ENCODE results near the gene FAM118B. TPM values are rescaled to one million over a fixed set of nuclear protein-coding genes. Genes with fewer than 3 reads are reported as not detected.

Gene FAM118B
- total RNA-seq, 3 donors from 2014 or later = 14.4 to 19.0 (median 18.7) TPM

DNA sequence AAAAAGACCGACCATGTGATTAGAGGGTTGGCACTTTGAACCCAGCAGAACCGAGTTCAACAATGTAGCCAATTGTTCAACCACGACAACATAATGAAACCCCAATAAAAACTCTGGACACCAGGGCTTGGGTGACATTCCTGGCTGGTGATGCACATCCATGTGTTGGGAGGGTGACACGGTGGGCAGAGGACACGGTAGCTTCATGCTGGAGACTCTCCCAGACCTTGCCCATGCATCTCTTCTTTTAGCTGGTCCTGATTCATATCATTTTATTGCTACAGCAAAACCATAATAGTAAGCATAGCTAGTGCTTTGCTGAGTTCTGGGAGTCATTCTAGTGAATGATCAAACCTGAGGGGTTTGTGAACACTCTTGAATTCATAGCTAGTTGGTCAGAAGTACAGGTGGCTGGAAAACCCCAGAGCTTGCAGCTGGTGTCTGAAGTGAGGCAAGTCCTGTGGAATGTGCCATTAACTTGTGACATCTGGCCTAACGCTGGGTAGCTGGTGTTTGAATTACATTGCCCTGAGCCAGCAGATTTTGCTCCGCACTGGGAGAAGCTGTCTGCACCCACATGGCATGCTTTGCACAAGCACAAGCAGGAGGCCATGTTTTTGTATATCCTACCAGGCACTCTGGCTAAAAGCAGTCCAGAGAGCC lies 14.2 kb upstream of the FAM118B start:
- H3K9me3 ChIP-seq = peaks cover 0 to 6% of the 10 kb centered on the region in 2 donors
- H3K27ac ChIP-seq = no peak overlapping the region
- no peaks in the 10 kb centered on the region for H3K27me3 ChIP-seq
- intact Hi-C loops (cut with DNase I; ENCODE audit: low total_unique reads) = no loop called here
- no peak overlapping the region for H3K4me3 ChIP-seq
- DNase-seq (ENCODE audit: low spot score in 2 of 2) = no peak
- H3K4me1 ChIP-seq = no peaks in the 10 kb centered on the region
- no peaks in the 10 kb centered on the region for H3K36me3 ChIP-seq
- TF ChIP-seq POLR2AphosphoS5 (IDR thresholded peaks at IDR 0.05) (no peak), POLR2A (IDR thresholded peaks at IDR 0.05) (no peak)
- TF ChIP-seq, protein P1, sequence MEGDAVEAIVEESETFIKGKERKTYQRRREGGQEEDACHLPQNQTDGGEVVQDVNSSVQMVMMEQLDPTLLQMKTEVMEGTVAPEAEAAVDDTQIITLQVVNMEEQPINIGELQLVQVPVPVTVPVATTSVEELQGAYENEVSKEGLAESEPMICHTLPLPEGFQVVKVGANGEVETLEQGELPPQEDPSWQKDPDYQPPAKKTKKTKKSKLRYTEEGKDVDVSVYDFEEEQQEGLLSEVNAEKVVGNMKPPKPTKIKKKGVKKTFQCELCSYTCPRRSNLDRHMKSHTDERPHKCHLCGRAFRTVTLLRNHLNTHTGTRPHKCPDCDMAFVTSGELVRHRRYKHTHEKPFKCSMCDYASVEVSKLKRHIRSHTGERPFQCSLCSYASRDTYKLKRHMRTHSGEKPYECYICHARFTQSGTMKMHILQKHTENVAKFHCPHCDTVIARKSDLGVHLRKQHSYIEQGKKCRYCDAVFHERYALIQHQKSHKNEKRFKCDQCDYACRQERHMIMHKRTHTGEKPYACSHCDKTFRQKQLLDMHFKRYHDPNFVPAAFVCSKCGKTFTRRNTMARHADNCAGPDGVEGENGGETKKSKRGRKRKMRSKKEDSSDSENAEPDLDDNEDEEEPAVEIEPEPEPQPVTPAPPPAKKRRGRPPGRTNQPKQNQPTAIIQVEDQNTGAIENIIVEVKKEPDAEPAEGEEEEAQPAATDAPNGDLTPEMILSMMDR (IDR thresholded peaks at IDR 0.05) = no peak

DNA sequence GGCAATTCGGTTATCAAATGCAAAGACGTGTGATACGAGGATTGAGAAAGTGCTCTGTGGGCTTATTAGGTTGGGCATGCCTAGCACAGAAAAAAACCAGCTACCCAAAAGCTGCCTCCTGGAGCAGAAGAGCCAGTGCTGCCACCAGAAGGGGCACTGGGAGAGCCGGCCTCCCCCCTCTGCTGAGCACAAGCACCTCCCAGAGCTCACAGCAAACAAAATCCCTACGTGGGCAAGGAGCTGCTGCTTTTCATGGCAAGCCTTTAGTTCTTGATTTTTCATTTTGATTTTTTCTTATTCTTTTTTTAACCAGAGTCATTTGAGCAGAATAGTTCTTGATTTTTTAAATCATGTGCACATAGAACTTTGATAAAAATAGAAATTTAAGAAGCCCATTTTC lies 12.9 kb upstream of the FAM118B start:
- no peak for DNase-seq (ENCODE audit: low spot score in 2 of 2)
- H3K4me3 ChIP-seq = no peak overlapping the region
- H3K9me3 ChIP-seq = peaks cover 0 to 6% of the 10 kb centered on the region in 2 donors
- H3K4me1 ChIP-seq = no peaks in the 10 kb centered on the region
- H3K27ac ChIP-seq = no peak overlapping the region
- H3K27me3 ChIP-seq = no peaks in the 10 kb centered on the region
- H3K36me3 ChIP-seq = no peaks in the 10 kb centered on the region
- intact Hi-C loops (cut with DNase I; ENCODE audit: low total_unique reads) = no loop called here
- TF ChIP-seq, protein P1 (IDR thresholded peaks at IDR 0.05) = no peak
- no peak for TF ChIP-seq POLR2A (IDR thresholded peaks at IDR 0.05)
- no peak for TF ChIP-seq POLR2AphosphoS5 (IDR thresholded peaks at IDR 0.05)

DNA sequence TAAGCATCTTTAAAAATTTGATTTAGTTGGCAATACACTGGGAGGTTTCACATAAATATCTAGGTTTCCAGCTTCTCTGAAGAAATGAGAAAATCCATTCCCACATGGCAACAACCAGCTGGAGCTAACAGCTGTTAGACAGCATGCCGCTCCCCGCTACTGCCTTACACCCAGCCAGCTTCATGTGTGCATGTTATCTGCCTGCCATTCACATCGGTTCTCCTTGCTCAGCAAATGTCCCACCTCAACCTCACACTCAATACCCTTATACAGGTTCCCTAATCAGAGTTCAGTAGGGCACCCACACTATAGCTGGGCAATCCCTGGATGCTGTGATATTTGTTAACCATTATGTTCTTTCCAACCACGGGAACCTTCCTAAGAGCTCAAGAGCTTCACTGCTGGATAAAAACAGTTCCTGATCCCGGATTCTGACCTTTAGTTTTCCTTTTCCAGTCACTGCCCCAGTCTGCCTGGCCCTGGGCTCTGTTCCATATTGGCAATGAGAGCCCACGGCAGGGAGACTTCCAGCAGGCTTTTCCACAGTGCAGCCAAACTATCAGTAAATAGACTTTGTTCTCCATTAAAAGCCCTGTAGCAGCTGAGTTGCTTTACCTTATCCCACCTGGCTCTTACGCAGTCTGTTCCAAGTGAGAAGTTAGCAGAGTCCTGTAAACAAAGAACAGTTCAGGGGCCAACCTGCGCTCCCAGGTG lies 8.8 kb upstream of the FAM118B start:
- no peaks in the 10 kb centered on the region for H3K27me3 ChIP-seq
- H3K4me3 ChIP-seq = no peak overlapping the region
- H3K27ac ChIP-seq = no peak overlapping the region
- DNase-seq (ENCODE audit: low spot score in 2 of 2) = no peak
- intact Hi-C loops (cut with DNase I; ENCODE audit: low total_unique reads) = no loop called here
- H3K4me1 ChIP-seq = no peaks in the 10 kb centered on the region
- TF ChIP-seq, protein P1 (IDR thresholded peaks at IDR 0.05) = no peak
- TF ChIP-seq POLR2A (IDR thresholded peaks at IDR 0.05) (no peak), POLR2AphosphoS5 (IDR thresholded peaks at IDR 0.05) (no peak)
- peaks cover 10% of the 10 kb centered on the region for H3K36me3 ChIP-seq
- no peaks in the 10 kb centered on the region for H3K9me3 ChIP-seq

DNA sequence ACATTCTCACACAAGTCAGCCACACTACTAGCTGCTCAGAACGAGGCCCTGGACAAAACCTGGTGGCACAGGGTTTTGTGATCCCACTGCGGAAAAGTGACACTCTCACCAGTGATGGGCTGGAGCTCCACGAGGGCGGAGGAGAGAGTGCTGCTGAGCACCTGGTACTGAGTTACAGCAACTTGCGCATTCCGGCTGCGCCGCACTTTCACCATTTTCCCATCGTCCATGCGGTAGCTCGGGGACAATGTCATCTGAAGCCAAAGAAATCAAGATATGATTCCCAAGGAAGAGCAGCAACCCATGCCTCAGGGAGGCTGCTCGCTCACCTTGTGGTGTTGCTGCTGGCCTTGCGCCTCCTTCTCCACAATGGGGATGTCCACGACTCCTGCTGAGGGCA lies 6.2 kb upstream of the FAM118B start:
- TF ChIP-seq, protein P1 (IDR thresholded peaks at IDR 0.05) = no peak
- TF ChIP-seq POLR2A (IDR thresholded peaks at IDR 0.05) (no peak), POLR2AphosphoS5 (IDR thresholded peaks at IDR 0.05) (no peak)
- peaks cover 10% of the 10 kb centered on the region for H3K36me3 ChIP-seq
- H3K27me3 ChIP-seq = no peaks in the 10 kb centered on the region
- DNase-seq (ENCODE audit: low spot score in 2 of 2) = no peak
- H3K9me3 ChIP-seq = no peaks in the 10 kb centered on the region
- intact Hi-C loops (cut with DNase I; ENCODE audit: low total_unique reads) = no loop called here
- H3K4me3 ChIP-seq = no peak overlapping the region
- no peak overlapping the region for H3K27ac ChIP-seq
- no peaks in the 10 kb centered on the region for H3K4me1 ChIP-seq

DNA sequence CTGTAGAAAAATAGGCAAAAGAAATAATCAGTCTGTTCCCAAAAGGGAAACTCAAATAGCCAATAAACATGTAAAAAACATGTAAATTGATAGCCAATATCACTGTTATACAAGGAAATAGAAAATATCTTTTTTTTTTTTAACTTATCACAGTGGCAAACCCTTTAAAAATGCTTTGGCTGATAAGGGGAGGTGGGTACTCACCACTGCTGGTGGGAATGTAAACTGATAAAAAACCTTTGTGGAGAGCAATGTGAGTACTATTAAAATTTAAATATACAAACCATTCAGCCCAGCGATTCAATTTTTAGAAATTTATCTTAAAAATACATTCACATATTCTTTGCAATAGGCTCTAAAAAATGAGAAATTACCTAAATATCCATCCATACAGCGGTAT lies 3.7 kb upstream of the FAM118B start:
- TF ChIP-seq, protein P1 (IDR thresholded peaks at IDR 0.05) = no peak
- TF ChIP-seq POLR2A (IDR thresholded peaks at IDR 0.05) = no peak
- no peak for TF ChIP-seq POLR2AphosphoS5 (IDR thresholded peaks at IDR 0.05)
- intact Hi-C loops (cut with DNase I; ENCODE audit: low total_unique reads) = no loop called here
- Histone ChIP-seq H3K4me1 (peaks cover 0 to 6% of the 10 kb centered on the region in 2 donors), H3K9me3 (no peaks in the 10 kb centered on the region), H3K36me3 (peaks cover 10% of the 10 kb centered on the region), H3K4me3 (no peak overlapping the region), H3K27me3 (no peaks in the 10 kb centered on the region), H3K27ac (no peak overlapping the region)
- no peak for DNase-seq (ENCODE audit: low spot score in 2 of 2)
